ENCODE results near the gene CCDC57.
A peak's percentile ranks its signal among the peaks of the same experiment; 100 is the strongest.

CCDC57 gene

GRCh38 chr17:82246040-82246364, 33.4 kb upstream of the CCDC57 start:
- Histone ChIP-seq H3K4me3 (ENCODE audit: low read depth in 1 of 2, low read length in 2 of 2) (no peak overlapping the region), H3K27ac (ENCODE audit: low read depth, low read length) (no peak overlapping the region), H3K9ac (ENCODE audit: low read depth in 1 of 2, low read length in 2 of 2) (no peak overlapping the region), H3K27me3 (ENCODE audit: control insufficient read depth in 1 of 2, insufficient read depth in 2 of 2, low read length in 2 of 2) (no peaks in the 10 kb centered on the region), H3K9me3 (ENCODE audit: control insufficient read depth in 1 of 2, low read length in 2 of 2) (no peaks in the 10 kb centered on the region), H3K36me3 (ENCODE audit: control insufficient read depth in 1 of 2, insufficient read depth in 2 of 2, low read length in 2 of 2) (peaks cover 63 to 90% of the 10 kb centered on the region in 2 donors), H3K4me1 (ENCODE audit: control insufficient read depth in 1 of 2, insufficient read depth in 2 of 2, low read length in 2 of 2) (peaks cover 24 to 34% of the 10 kb centered on the region in 2 donors)

GRCh38 chr17:82245134-82246039, 32.7 kb upstream of the CCDC57 start:
- Histone ChIP-seq H3K27ac (ENCODE audit: low read depth, low read length) (no peak overlapping the region), H3K27me3 (ENCODE audit: control insufficient read depth in 1 of 2, insufficient read depth in 2 of 2, low read length in 2 of 2) (no peaks in the 10 kb centered on the region), H3K4me1 (ENCODE audit: control insufficient read depth in 1 of 2, insufficient read depth in 2 of 2, low read length in 2 of 2) (peaks cover 29 to 39% of the 10 kb centered on the region in 2 donors), H3K9ac (ENCODE audit: low read depth in 1 of 2, low read length in 2 of 2) (no peak overlapping the region), H3K4me3 (ENCODE audit: low read depth in 1 of 2, low read length in 2 of 2) (no peak overlapping the region), H3K36me3 (ENCODE audit: control insufficient read depth in 1 of 2, insufficient read depth in 2 of 2, low read length in 2 of 2) (peaks cover 57 to 84% of the 10 kb centered on the region in 2 donors), H3K9me3 (ENCODE audit: control insufficient read depth in 1 of 2, low read length in 2 of 2) (no peaks in the 10 kb centered on the region)

GRCh38 chr17:82244413-82245133, 31.9 kb upstream of the CCDC57 start:
- H3K9ac ChIP-seq (ENCODE audit: low read depth in 1 of 2, low read length in 2 of 2) = no peak overlapping the region
- no peak overlapping the region for H3K27ac ChIP-seq (ENCODE audit: low read depth, low read length)
- H3K4me3 ChIP-seq (ENCODE audit: low read depth in 1 of 2, low read length in 2 of 2) = no peak overlapping the region
- no peaks in the 10 kb centered on the region for H3K9me3 ChIP-seq (ENCODE audit: control insufficient read depth in 1 of 2, low read length in 2 of 2)
- no peaks in the 10 kb centered on the region for H3K27me3 ChIP-seq (ENCODE audit: control insufficient read depth in 1 of 2, insufficient read depth in 2 of 2, low read length in 2 of 2)
- H3K36me3 ChIP-seq (ENCODE audit: control insufficient read depth in 1 of 2, insufficient read depth in 2 of 2, low read length in 2 of 2) = peaks cover 57 to 81% of the 10 kb centered on the region in 2 donors
- peaks cover 32 to 47% of the 10 kb centered on the region in 2 donors for H3K4me1 ChIP-seq (ENCODE audit: control insufficient read depth in 1 of 2, insufficient read depth in 2 of 2, low read length in 2 of 2)

GRCh38 chr17:82243648-82244412, 31.2 kb upstream of the CCDC57 start:
- H3K4me1 ChIP-seq (ENCODE audit: control insufficient read depth in 1 of 2, insufficient read depth in 2 of 2, low read length in 2 of 2) = peaks cover 38 to 53% of the 10 kb centered on the region in 2 donors
- H3K36me3 ChIP-seq (ENCODE audit: control insufficient read depth in 1 of 2, insufficient read depth in 2 of 2, low read length in 2 of 2) = peaks cover 54 to 77% of the 10 kb centered on the region in 2 donors
- H3K27ac ChIP-seq (ENCODE audit: low read depth, low read length) = no peak overlapping the region
- no peaks in the 10 kb centered on the region for H3K27me3 ChIP-seq (ENCODE audit: control insufficient read depth in 1 of 2, insufficient read depth in 2 of 2, low read length in 2 of 2)
- no peaks in the 10 kb centered on the region for H3K9me3 ChIP-seq (ENCODE audit: control insufficient read depth in 1 of 2, low read length in 2 of 2)
- no peak overlapping the region for H3K9ac ChIP-seq (ENCODE audit: low read depth in 1 of 2, low read length in 2 of 2)
- no peak overlapping the region for H3K4me3 ChIP-seq (ENCODE audit: low read depth in 1 of 2, low read length in 2 of 2)

GRCh38 chr17:82242977-82243647, 30.5 kb upstream of the CCDC57 start:
- H3K27ac ChIP-seq (ENCODE audit: low read depth, low read length) = peak overlapping the region; percentile 44
- H3K9ac ChIP-seq (ENCODE audit: low read depth in 1 of 2, low read length in 2 of 2) = no peak overlapping the region
- H3K4me3 ChIP-seq (ENCODE audit: low read depth in 1 of 2, low read length in 2 of 2) = no peak overlapping the region
- no peaks in the 10 kb centered on the region for H3K9me3 ChIP-seq (ENCODE audit: control insufficient read depth in 1 of 2, low read length in 2 of 2)
- no peaks in the 10 kb centered on the region for H3K27me3 ChIP-seq (ENCODE audit: control insufficient read depth in 1 of 2, insufficient read depth in 2 of 2, low read length in 2 of 2)
- peaks cover 48 to 73% of the 10 kb centered on the region in 2 donors for H3K36me3 ChIP-seq (ENCODE audit: control insufficient read depth in 1 of 2, insufficient read depth in 2 of 2, low read length in 2 of 2)
- H3K4me1 ChIP-seq (ENCODE audit: control insufficient read depth in 1 of 2, insufficient read depth in 2 of 2, low read length in 2 of 2) = peaks cover 45 to 61% of the 10 kb centered on the region in 2 donors

- H3K9me3 ChIP-seq (ENCODE audit: control insufficient read depth in 1 of 2, low read length in 2 of 2) = no peaks in the 10 kb centered on the region
- peaks cover 46 to 65% of the 10 kb centered on the region in 2 donors for H3K4me1 ChIP-seq (ENCODE audit: control insufficient read depth in 1 of 2, insufficient read depth in 2 of 2, low read length in 2 of 2)
- H3K36me3 ChIP-seq (ENCODE audit: control insufficient read depth in 1 of 2, insufficient read depth in 2 of 2, low read length in 2 of 2) = peaks cover 44 to 72% of the 10 kb centered on the region in 2 donors
- no peak overlapping the region for H3K9ac ChIP-seq (ENCODE audit: low read depth in 1 of 2, low read length in 2 of 2)
- H3K27ac ChIP-seq (ENCODE audit: low read depth, low read length) = no peak overlapping the region
- H3K4me3 ChIP-seq (ENCODE audit: low read depth in 1 of 2, low read length in 2 of 2) = no peak overlapping the region
- H3K27me3 ChIP-seq (ENCODE audit: control insufficient read depth in 1 of 2, insufficient read depth in 2 of 2, low read length in 2 of 2) = no peaks in the 10 kb centered on the region
Measured at GRCh38 chr17:82242698-82242976, 30.0 kb upstream of the CCDC57 start.

- Histone ChIP-seq H3K9ac (ENCODE audit: low read depth in 1 of 2, low read length in 2 of 2) (peak overlapping the region; percentile 3 to 11), H3K36me3 (ENCODE audit: control insufficient read depth in 1 of 2, insufficient read depth in 2 of 2, low read length in 2 of 2) (peaks cover 42 to 70% of the 10 kb centered on the region in 2 donors), H3K4me3 (ENCODE audit: low read depth in 1 of 2, low read length in 2 of 2) (no peak overlapping the region)
Measured at GRCh38 chr17:82241926-82242697, 29.5 kb upstream of the CCDC57 start.

GRCh38 chr17:82241183-82241925, 28.7 kb upstream of the CCDC57 start:
- Histone ChIP-seq H3K4me3 (ENCODE audit: low read depth in 1 of 2, low read length in 2 of 2) (no peak overlapping the region), H3K9ac (ENCODE audit: low read depth in 1 of 2, low read length in 2 of 2) (peak overlapping the region in 1 of 2 donors; percentile 54), H3K9me3 (ENCODE audit: control insufficient read depth in 1 of 2, low read length in 2 of 2) (no peaks in the 10 kb centered on the region), H3K4me1 (ENCODE audit: control insufficient read depth in 1 of 2, insufficient read depth in 2 of 2, low read length in 2 of 2) (peaks cover 51 to 68% of the 10 kb centered on the region in 2 donors), H3K27ac (ENCODE audit: low read depth, low read length) (no peak overlapping the region), H3K36me3 (ENCODE audit: control insufficient read depth in 1 of 2, insufficient read depth in 2 of 2, low read length in 2 of 2) (peaks cover 38 to 63% of the 10 kb centered on the region in 2 donors), H3K27me3 (ENCODE audit: control insufficient read depth in 1 of 2, insufficient read depth in 2 of 2, low read length in 2 of 2) (no peaks in the 10 kb centered on the region)

More at GRCh38 chr17:82241926-82242697, 29.5 kb upstream of the CCDC57 start:
- Histone ChIP-seq H3K9me3 (ENCODE audit: control insufficient read depth in 1 of 2, low read length in 2 of 2) (no peaks in the 10 kb centered on the region), H3K27ac (ENCODE audit: low read depth, low read length) (peak overlapping the region; percentile 39), H3K27me3 (ENCODE audit: control insufficient read depth in 1 of 2, insufficient read depth in 2 of 2, low read length in 2 of 2) (no peaks in the 10 kb centered on the region), H3K4me1 (ENCODE audit: control insufficient read depth in 1 of 2, insufficient read depth in 2 of 2, low read length in 2 of 2) (peaks cover 46 to 65% of the 10 kb centered on the region in 2 donors)

Measured in duodenal mucosa (tissue), 2 donors.